GM12872 (cell line): ENCODE results near the gene FAM162B.

ENCODE experiments used
- TF ChIP-seq, protein P1 (sequence below): IDR thresholded peaks from 3 replicates; pipeline ENCODE4 v1.5.1; 2011; ENCODE audit warnings: low read depth, mild to moderate bottlenecking, low read length, moderate library complexity; ENCODE audit not compliant: insufficient read depth

The FAM162B gene

GRCh38 chr6:116763048-116763447 is 2.5 kb downstream of the FAM162B start:
- TF ChIP-seq, protein P1, sequence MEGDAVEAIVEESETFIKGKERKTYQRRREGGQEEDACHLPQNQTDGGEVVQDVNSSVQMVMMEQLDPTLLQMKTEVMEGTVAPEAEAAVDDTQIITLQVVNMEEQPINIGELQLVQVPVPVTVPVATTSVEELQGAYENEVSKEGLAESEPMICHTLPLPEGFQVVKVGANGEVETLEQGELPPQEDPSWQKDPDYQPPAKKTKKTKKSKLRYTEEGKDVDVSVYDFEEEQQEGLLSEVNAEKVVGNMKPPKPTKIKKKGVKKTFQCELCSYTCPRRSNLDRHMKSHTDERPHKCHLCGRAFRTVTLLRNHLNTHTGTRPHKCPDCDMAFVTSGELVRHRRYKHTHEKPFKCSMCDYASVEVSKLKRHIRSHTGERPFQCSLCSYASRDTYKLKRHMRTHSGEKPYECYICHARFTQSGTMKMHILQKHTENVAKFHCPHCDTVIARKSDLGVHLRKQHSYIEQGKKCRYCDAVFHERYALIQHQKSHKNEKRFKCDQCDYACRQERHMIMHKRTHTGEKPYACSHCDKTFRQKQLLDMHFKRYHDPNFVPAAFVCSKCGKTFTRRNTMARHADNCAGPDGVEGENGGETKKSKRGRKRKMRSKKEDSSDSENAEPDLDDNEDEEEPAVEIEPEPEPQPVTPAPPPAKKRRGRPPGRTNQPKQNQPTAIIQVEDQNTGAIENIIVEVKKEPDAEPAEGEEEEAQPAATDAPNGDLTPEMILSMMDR, result no peak

- TF ChIP-seq, protein P1, result no peak
These were observed 3.3 kb downstream of the FAM162B start for GRCh38 chr6:116762235-116762634.

- TF ChIP-seq, protein P1, result no peak
These were observed 3.7 kb downstream of the FAM162B start for GRCh38 chr6:116761779-116762178.

DNA sequence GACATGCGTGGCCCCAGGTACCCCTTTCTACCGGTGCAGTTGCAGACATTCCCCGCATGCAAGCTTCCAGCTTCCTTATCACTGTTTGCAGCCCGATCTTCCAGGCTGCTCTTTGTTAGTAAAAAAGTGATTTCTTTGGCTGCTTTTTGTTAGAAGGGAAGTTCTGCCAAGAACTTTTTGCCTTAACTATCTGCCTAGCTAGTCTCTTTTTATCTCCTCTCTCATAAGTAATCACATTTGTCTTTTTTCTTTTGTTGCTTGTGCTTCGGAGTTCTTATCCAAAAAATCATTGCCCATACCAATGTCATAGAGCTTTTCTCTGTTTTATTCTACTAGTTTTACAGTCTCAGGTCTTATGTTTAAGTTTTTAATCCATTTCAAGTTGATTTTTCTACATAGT is 20.3 kb downstream of the FAM162B start:
- TF ChIP-seq, protein P1, result no peak

- TF ChIP-seq, protein P1, result no peak
These were observed 23.9 kb downstream of the FAM162B start for GRCh38 chr6:116741571-116741970.

DNA sequence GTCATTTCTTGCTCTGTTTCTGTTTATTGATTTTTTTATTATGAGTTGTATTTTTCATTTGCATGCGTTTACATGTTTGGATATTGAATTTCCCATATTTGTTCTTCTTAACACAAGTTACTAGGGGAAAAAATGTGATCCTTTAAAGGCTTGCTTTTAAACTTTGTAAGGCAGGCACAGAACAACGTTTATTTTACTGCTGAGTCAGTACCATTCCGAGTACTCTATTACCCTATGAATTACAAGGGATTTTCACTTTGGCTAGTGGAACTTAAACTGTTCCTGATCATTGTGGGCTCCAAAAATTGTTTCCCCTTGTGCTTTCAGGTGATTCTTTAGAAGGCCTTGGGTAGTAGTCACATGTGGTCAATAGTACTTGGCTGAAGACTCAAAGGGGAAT is 28.5 kb downstream of the FAM162B start:
- TF ChIP-seq, protein P1, result no peak

DNA sequence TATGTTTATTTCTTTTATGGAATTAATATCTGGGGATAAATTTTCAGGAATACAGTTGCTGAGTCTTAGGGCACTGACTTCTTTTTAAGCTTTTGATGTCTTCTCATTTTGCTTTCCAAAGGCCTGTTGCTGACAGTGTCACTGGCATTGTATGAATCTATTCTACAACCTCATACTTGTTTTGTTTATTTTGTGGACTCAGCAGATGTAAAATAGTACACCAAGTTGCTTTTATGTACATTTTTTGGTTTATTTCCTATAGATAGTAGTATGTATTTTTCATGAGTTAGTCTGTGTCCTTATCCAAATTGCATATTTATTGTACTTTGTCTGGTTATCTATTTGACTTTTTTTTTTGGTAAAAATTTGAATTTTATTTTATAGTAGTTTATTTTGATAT is 35.0 kb downstream of the FAM162B start:
- TF ChIP-seq, protein P1, result no peak

DNA sequence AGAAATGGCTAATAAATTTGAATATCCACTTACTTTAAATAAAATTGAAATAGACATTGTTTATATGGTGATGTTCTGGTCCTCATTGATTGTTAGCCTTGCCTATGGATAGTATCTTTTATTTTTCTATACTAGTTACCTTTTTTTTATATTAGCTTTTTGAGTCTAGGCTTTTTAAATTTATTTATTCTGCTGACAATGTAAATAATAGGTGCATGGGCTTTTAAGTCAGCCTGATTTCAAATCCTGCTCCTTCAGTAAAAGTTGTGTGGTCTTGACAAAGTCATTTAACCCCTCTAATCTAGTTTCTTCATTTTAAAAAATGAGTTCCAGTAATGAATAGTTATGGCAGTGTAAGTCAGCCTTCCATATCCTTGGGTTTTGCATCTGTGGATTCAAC is 38.6 kb downstream of the FAM162B start:
- TF ChIP-seq, protein P1, result no peak
